ENCODE data around the gene SETBP1. TPM values are rescaled to one million over a fixed set of nuclear protein-coding genes. Genes with fewer than 3 reads are reported as not detected.
A peak's percentile ranks its signal among the peaks of the same experiment; 100 is the strongest.

Gene SETBP1
- total RNA-seq, 4 donors from 2014 or later, result 14.5 to 34.2 (median 19.3) TPM

DNA sequence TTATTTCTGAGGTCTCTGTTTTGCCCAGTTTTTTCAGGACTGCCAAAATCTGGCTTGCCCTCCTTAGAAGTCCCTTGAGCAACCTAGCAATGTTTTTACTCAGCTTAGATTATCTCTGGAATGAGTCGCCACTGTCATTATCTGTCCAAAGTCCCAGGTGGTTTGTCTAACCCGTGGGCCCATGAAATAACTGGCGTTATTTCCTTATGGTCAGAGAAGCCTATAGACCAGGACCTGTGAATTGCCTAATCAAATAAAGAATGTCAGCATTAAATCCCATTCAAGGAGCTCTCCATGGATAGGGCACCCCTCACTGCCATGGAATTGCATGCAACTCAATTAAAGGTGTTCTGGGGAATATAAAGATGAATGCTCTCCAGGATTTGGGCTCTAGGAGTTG is 373.9 kb downstream of the SETBP1 start:
- DNase-seq (ENCODE audit: low spot score) (no peak), ATAC-seq (ENCODE audit: low FRiP score) (no peak)
- TF ChIP-seq, protein P1, sequence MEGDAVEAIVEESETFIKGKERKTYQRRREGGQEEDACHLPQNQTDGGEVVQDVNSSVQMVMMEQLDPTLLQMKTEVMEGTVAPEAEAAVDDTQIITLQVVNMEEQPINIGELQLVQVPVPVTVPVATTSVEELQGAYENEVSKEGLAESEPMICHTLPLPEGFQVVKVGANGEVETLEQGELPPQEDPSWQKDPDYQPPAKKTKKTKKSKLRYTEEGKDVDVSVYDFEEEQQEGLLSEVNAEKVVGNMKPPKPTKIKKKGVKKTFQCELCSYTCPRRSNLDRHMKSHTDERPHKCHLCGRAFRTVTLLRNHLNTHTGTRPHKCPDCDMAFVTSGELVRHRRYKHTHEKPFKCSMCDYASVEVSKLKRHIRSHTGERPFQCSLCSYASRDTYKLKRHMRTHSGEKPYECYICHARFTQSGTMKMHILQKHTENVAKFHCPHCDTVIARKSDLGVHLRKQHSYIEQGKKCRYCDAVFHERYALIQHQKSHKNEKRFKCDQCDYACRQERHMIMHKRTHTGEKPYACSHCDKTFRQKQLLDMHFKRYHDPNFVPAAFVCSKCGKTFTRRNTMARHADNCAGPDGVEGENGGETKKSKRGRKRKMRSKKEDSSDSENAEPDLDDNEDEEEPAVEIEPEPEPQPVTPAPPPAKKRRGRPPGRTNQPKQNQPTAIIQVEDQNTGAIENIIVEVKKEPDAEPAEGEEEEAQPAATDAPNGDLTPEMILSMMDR (IDR thresholded peaks at IDR 0.05), result no peak

DNA sequence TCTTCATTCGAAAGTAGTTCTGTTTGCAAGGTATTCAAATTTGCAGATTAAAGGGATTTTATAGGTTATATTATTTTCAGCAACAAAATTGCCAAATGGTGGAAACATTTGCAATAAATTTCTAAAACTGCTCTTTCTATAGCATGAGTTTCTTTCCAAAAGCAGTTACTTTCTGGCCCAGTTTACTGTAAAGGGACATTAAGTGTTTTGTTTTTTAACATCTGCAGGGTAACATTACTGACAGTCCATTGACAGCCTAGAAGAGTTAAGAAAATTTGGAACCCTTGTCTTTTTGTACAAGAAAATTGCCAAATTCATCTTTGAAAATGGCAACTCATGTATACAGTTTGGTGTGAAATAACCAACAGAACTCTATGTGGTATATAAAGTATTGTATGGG is 375.1 kb downstream of the SETBP1 start:
- ATAC-seq (ENCODE audit: low FRiP score) (no peak), DNase-seq (ENCODE audit: low spot score) (no peak)
- TF ChIP-seq, protein P1 (IDR thresholded peaks at IDR 0.05), result no peak

DNA sequence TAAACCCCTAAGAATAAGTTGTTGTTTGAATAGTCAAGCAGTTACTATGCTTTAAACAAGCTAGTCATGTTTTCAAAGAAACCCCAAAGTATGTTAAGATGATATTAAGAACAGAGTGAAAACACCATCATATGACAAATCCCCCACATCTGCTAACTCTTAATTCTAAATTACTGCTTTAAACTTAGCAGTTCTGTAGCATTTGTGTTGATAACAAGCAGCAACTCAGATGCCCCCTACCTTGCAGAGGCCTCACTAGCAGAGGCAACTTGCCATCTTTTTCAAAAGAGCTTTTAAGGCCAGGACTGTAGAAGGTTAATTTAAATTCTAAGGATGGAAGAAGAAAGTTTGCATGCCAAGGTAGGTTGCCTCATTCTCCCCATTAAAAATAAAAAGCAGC is 376.2 kb downstream of the SETBP1 start:
- DNase-seq (ENCODE audit: low spot score) (no peak), ATAC-seq (ENCODE audit: low FRiP score) (no peak)
- TF ChIP-seq, protein P1 (IDR thresholded peaks at IDR 0.05), result no peak

DNA sequence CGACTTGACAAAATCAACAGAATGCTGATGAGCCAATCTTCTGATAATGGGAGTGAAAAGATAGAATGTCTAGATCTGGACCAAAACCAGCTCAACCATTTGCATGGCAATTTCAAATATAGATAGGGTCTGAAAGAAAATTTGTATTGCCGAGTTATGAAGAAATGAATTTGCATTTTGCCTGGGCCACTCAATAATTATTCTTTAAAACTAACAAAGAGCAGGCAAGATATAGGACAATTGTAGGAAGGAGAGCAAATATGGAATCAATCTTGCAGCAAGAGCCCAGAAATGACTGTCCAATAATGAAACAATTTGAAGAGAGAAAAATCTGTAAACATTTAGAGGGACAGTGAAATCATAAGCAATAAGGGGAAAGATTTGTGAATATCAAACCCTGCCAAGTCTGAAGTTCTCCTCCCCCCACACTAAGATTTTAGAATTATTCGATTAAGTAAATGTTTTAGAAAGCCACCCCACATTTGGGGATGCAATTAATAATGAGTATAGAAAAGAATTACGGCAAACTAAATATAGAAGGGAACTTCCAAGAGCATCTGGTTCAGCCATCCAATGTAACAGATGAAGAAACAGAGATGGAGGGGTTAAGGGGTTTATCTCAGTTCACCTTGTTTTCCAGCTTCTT is 377.4 kb downstream of the SETBP1 start:
- DNase-seq (ENCODE audit: low spot score) (no peak), ATAC-seq (ENCODE audit: low FRiP score) (no peak)
- TF ChIP-seq, protein P1 (IDR thresholded peaks at IDR 0.05), result no peak

DNA sequence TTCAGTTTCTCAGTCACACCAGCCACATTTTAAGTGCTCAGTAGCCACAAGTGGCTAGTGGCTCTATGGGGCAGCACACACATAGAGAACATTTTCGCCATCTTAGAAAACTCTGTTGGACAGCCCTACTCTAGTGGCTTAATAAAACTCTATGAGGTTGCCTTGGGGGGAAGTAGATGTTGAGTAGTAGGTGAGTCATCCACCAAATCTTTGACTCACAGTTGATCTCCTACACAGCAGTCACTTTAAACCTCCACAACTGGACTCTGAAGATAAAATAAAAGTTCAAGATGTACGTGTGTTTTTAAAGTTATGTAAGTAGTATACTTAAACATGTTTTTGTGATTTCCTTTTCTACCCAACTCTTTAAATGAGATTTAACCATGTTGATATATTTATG is 379.0 kb downstream of the SETBP1 start:
- peak; percentile 85 for ATAC-seq (ENCODE audit: low FRiP score)
- DNase-seq (ENCODE audit: low spot score), result no peak
- TF ChIP-seq, protein P1 (IDR thresholded peaks at IDR 0.05), result no peak

DNA sequence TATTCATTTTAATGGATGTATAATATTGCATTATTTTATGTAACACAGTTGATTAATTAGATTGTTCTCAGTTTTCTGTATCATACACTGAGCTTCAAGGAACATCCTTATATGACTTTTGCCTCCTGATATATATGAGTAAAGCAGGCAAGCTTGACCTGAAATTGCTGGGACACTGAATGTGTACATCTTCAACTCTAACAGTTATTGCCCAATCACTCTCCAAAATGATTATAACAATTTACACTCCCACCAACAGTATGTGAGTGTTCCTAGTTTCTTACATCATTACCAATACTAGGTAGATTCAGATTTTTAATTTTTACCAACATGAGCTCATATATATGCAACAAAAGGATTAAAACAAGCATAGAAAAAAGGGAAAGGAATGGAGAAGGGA is 379.4 kb downstream of the SETBP1 start:
- DNase-seq (ENCODE audit: low spot score) (no peak), ATAC-seq (ENCODE audit: low FRiP score) (no peak)
- TF ChIP-seq, protein P1 (IDR thresholded peaks at IDR 0.05), result no peak

DNA sequence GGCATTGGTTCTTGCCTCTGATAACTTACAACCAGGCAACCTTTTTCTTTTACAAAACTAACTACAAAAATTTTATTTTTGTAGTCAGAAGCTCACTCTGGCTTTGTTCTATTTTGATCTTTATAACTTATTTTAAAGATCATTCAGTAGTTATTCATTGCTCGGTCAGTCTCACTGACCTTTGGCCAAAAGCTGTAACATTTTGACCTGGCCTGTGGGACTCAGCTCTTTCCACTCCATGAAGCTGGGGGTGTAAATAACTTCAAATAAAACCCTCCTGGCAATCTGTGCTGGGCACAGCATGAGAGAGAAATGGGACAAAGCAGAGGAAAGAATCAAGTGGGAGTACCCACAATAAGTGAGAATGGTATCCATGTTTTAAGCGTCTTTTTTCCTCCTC is 380.7 kb downstream of the SETBP1 start:
- DNase-seq (ENCODE audit: low spot score), result no peak
- TF ChIP-seq, protein P1 (IDR thresholded peaks at IDR 0.05), result no peak
- no peak for ATAC-seq (ENCODE audit: low FRiP score)

Measured in omental fat pad (tissue), 4 donors.